ENCODE results near the gene S100A12. TPM values are rescaled to one million over a fixed set of nuclear protein-coding genes. Genes with fewer than 3 reads are reported as not detected.
A peak's percentile ranks its signal among the peaks of the same experiment; 100 is the strongest.

The S100A12 gene
- total and polyA plus RNA-seq, 3 experiments from 2014 or later = not detected

- ChIA-PET POLR2A (no interaction called here), CTCF (no interaction called here)
- H3K36me3 Mint-ChIP-seq = no peaks in the 10 kb centered on the region
- H3K27me3 Mint-ChIP-seq = peaks cover 25 to 43% of the 10 kb centered on the region in 2 donors
- no peaks in the 10 kb centered on the region for H3K27me3 ChIP-seq (ENCODE audit: insufficient read depth, low read length, poor library complexity, severe bottlenecking)
- no peaks in the 10 kb centered on the region for H3K4me1 ChIP-seq (ENCODE audit: insufficient read depth, low read length)
- no peaks in the 10 kb centered on the region for H3K36me3 ChIP-seq (ENCODE audit: insufficient read depth, low read length)
- no peak overlapping the region for H3K27ac Mint-ChIP-seq
- H3K4me1 Mint-ChIP-seq = no peaks in the 10 kb centered on the region
- H3K27ac ChIP-seq (ENCODE audit: low read depth, low read length) = no peak overlapping the region
- DNase-seq = no peak
- H3K4me3 ChIP-seq (ENCODE audit: low read length) = no peak overlapping the region
- H3K4me3 Mint-ChIP-seq = no peak overlapping the region
- H3K9me3 ChIP-seq (ENCODE audit: low read length) = no peaks in the 10 kb centered on the region
- H3K9me3 Mint-ChIP-seq = no peaks in the 10 kb centered on the region
Observed at GRCh38 chr1:153366261-153366660, 9.2 kb downstream of the S100A12 start.

GRCh38 chr1:153365696-153366095, 9.7 kb downstream of the S100A12 start:
- H3K4me1 ChIP-seq (ENCODE audit: insufficient read depth, low read length) = no peaks in the 10 kb centered on the region
- H3K36me3 ChIP-seq (ENCODE audit: insufficient read depth, low read length) = no peaks in the 10 kb centered on the region
- no peak overlapping the region for H3K4me3 ChIP-seq (ENCODE audit: low read length)
- Mint-ChIP-seq H3K36me3 (no peaks in the 10 kb centered on the region), H3K4me1 (no peaks in the 10 kb centered on the region), H3K9me3 (no peaks in the 10 kb centered on the region), H3K4me3 (no peak overlapping the region), H3K27me3 (peaks cover 24 to 41% of the 10 kb centered on the region in 2 donors), H3K27ac (no peak overlapping the region)
- H3K27ac ChIP-seq (ENCODE audit: low read depth, low read length) = no peak overlapping the region
- ChIA-PET CTCF (interaction anchor here (1.0 kb wide), 1 partner anchor 12 kb away, joined by 3 read pairs; no protein-coding TSS in a partner anchor), POLR2A (no interaction called here)
- no peaks in the 10 kb centered on the region for H3K27me3 ChIP-seq (ENCODE audit: insufficient read depth, low read length, poor library complexity, severe bottlenecking)
- DNase-seq = no peak
- no peaks in the 10 kb centered on the region for H3K9me3 ChIP-seq (ENCODE audit: low read length)

GRCh38 chr1:153364766-153365666, 10.4 kb downstream of the S100A12 start:
- Mint-ChIP-seq H3K4me1 (no peaks in the 10 kb centered on the region), H3K36me3 (no peaks in the 10 kb centered on the region), H3K27me3 (peaks cover 20 to 37% of the 10 kb centered on the region in 2 donors), H3K9me3 (no peaks in the 10 kb centered on the region), H3K4me3 (no peak overlapping the region), H3K27ac (no peak overlapping the region)
- no peak overlapping the region for H3K27ac ChIP-seq (ENCODE audit: low read depth, low read length)
- H3K27me3 ChIP-seq (ENCODE audit: insufficient read depth, low read length, poor library complexity, severe bottlenecking) = no peaks in the 10 kb centered on the region
- ChIA-PET CTCF (interaction anchor here (1.0 kb wide), 1 partner anchor 12 kb away, joined by 3 read pairs; no protein-coding TSS in a partner anchor), POLR2A (no interaction called here)
- H3K4me3 ChIP-seq (ENCODE audit: low read length) = no peak overlapping the region
- no peaks in the 10 kb centered on the region for H3K4me1 ChIP-seq (ENCODE audit: insufficient read depth, low read length)
- no peaks in the 10 kb centered on the region for H3K9me3 ChIP-seq (ENCODE audit: low read length)
- H3K36me3 ChIP-seq (ENCODE audit: insufficient read depth, low read length) = no peaks in the 10 kb centered on the region
- DNase-seq = no peak

DNA sequence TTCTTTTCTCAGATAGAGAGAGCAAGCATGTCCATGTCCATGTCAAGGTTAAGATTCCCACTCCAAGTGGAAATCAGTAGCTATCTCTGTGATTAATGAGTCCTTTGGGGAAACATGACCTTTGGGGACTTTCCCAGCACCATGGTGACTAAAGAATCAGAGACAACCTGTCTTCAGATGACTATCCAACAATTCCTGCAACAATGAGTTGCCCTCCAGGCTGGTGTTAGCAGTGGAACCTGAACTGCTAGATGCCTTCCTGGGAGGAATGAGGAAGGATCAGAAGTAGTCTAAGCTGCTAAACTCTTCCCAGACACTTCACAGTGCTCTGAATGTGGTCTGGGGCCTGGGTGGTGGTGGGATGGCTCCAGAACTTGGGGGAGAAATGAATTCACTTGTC, 11.3 kb downstream of the S100A12 start:
- Mint-ChIP-seq H3K4me3 (no peak overlapping the region), H3K27me3 (peaks cover 17 to 37% of the 10 kb centered on the region in 2 donors), H3K27ac (no peak overlapping the region), H3K36me3 (no peaks in the 10 kb centered on the region), H3K4me1 (no peaks in the 10 kb centered on the region), H3K9me3 (no peaks in the 10 kb centered on the region)
- POLR2A ChIA-PET = no interaction called here
- Histone ChIP-seq H3K36me3 (ENCODE audit: insufficient read depth, low read length) (no peaks in the 10 kb centered on the region), H3K27me3 (ENCODE audit: insufficient read depth, low read length, poor library complexity, severe bottlenecking) (no peaks in the 10 kb centered on the region), H3K4me1 (ENCODE audit: insufficient read depth, low read length) (no peaks in the 10 kb centered on the region), H3K9me3 (ENCODE audit: low read length) (no peaks in the 10 kb centered on the region), H3K27ac (ENCODE audit: low read depth, low read length) (no peak overlapping the region), H3K4me3 (ENCODE audit: low read length) (no peak overlapping the region)
- CTCF ChIA-PET = no interaction called here
- no peak for DNase-seq

- CTCF ChIA-PET = no interaction called here
- peak overlapping the region in 1 of 8 donors; percentile 7 for H3K27ac Mint-ChIP-seq
- peaks cover 17 to 37% of the 10 kb centered on the region in 2 donors for H3K27me3 Mint-ChIP-seq
- H3K4me1 Mint-ChIP-seq = no peaks in the 10 kb centered on the region
- H3K27me3 ChIP-seq (ENCODE audit: insufficient read depth, low read length, poor library complexity, severe bottlenecking) = no peaks in the 10 kb centered on the region
- no peaks in the 10 kb centered on the region for H3K9me3 Mint-ChIP-seq
- POLR2A ChIA-PET = no interaction called here
- H3K36me3 ChIP-seq (ENCODE audit: insufficient read depth, low read length) = no peaks in the 10 kb centered on the region
- H3K27ac ChIP-seq (ENCODE audit: low read depth, low read length) = no peak overlapping the region
- no peaks in the 10 kb centered on the region for H3K9me3 ChIP-seq (ENCODE audit: low read length)
- DNase-seq = no peak
- H3K4me1 ChIP-seq (ENCODE audit: insufficient read depth, low read length) = no peaks in the 10 kb centered on the region
- no peak overlapping the region for H3K4me3 Mint-ChIP-seq
- no peaks in the 10 kb centered on the region for H3K36me3 Mint-ChIP-seq
- H3K4me3 ChIP-seq (ENCODE audit: low read length) = no peak overlapping the region
Observed at GRCh38 chr1:153363641-153364040, 11.8 kb downstream of the S100A12 start.

DNA sequence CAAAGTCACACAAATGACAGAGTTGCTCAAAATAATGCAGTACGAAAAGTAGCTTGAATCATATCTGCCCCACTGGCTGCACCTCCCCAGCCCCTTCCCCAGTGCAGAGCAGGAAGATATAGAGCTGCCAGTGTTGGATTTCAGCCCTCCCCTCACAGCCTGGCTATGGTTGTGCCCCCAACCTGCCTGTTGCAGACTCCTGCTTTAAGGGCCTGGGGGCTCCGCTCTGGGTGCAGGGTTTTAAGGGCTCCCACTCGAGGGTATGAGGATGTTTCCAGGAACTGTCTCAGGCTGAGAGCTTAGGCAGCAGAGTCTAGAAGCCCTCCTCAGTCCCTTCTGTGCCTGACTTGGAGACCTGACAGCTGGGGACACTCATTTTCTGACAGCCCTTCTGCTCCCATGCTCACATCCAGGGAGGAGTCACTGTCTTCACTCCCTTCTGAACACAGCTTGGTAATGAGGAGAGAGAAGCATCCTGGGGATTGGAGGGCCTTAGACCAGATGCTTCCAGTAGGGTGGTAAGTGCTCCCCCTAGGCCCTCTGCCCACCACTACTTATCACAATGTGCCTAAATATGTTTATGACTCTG, 13.1 kb downstream of the S100A12 start:
- Histone ChIP-seq H3K4me1 (ENCODE audit: insufficient read depth, low read length) (peaks cover 9% of the 10 kb centered on the region), H3K9me3 (ENCODE audit: low read length) (no peaks in the 10 kb centered on the region), H3K4me3 (ENCODE audit: low read length) (no peak overlapping the region), H3K36me3 (ENCODE audit: insufficient read depth, low read length) (no peaks in the 10 kb centered on the region), H3K27ac (ENCODE audit: low read depth, low read length) (no peak overlapping the region), H3K27me3 (ENCODE audit: insufficient read depth, low read length, poor library complexity, severe bottlenecking) (no peaks in the 10 kb centered on the region)
- H3K27ac Mint-ChIP-seq = no peak overlapping the region
- no peak overlapping the region for H3K4me3 Mint-ChIP-seq
- ChIA-PET POLR2A (no interaction called here), CTCF (interaction anchor here (1.2 kb wide), 1 partner anchor 10 kb away, joined by 5 read pairs; no protein-coding TSS in a partner anchor)
- no peaks in the 10 kb centered on the region for H3K36me3 Mint-ChIP-seq
- no peak for DNase-seq
- no peaks in the 10 kb centered on the region for H3K9me3 Mint-ChIP-seq
- peaks cover 8 to 12% (median 9%) of the 10 kb centered on the region in 3 donors for H3K4me1 Mint-ChIP-seq
- peaks cover 15 to 37% of the 10 kb centered on the region in 2 donors for H3K27me3 Mint-ChIP-seq

DNA sequence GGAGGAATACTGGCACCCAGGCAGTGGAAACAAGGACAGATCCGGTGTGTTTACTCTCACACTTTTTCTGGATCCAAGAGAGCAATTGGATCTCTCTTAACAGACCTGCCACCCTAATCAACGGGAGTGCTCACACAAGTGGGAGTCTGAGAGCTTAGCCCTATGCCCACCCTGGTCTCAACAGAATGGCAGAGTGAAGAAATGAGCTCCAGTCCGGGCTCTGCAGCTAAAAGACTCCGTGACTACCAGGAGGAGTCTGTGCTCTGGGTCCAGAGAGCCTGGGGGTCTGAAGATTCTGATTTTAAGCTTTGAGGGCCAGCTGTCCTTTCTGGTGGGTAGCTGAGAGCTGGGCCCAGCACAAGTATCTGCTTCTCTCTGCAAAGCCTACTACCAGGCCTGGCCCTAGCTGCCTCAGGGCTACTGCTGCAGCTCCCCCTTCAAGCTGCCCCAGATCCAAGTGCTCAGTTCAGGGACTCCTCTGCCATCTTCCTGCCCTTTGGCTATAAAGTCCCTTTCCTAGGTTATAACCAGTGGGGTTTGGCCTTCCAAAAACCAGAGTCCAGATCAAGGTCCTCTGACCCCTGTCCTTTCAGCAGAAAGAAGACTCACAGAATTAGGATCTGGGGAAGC, 13.8 kb downstream of the S100A12 start:
- Histone ChIP-seq H3K4me3 (ENCODE audit: low read length) (no peak overlapping the region), H3K4me1 (ENCODE audit: insufficient read depth, low read length) (peaks cover 13% of the 10 kb centered on the region), H3K27me3 (ENCODE audit: insufficient read depth, low read length, poor library complexity, severe bottlenecking) (no peaks in the 10 kb centered on the region), H3K36me3 (ENCODE audit: insufficient read depth, low read length) (no peaks in the 10 kb centered on the region), H3K27ac (ENCODE audit: low read depth, low read length) (no peak overlapping the region), H3K9me3 (ENCODE audit: low read length) (no peaks in the 10 kb centered on the region)
- no peaks in the 10 kb centered on the region for H3K9me3 Mint-ChIP-seq
- no peaks in the 10 kb centered on the region for H3K36me3 Mint-ChIP-seq
- H3K27me3 Mint-ChIP-seq = peaks cover 15 to 37% of the 10 kb centered on the region in 2 donors
- no peak overlapping the region for H3K4me3 Mint-ChIP-seq
- peaks cover 10 to 19% (median 13%) of the 10 kb centered on the region in 3 donors for H3K4me1 Mint-ChIP-seq
- CTCF ChIA-PET = interaction anchor here (1.2 kb wide), 1 partner anchor 9 kb away, joined by 5 read pairs; no protein-coding TSS in a partner anchor
- H3K27ac Mint-ChIP-seq = peak overlapping the region in 1 of 8 donors; percentile 41
- POLR2A ChIA-PET = no interaction called here
- DNase-seq = no peak

Measured in CD8-positive, alpha-beta memory T cell (primary cell).